GM12875 (cell line): ENCODE data around the gene PAGR1.
"Not testable (repeated sequence)": the region's sequence is repeated elsewhere in the genome, so short reads cannot be mapped to it uniquely, and the experiment has no call there.

Experiments used
- H3K4me3 ChIP-seq: one replicate; pipeline ENCODE4 v1.5.1; 2011; ENCODE audit warnings: low read depth, low read length, control low read depth
- CTCF ChIP-seq: IDR thresholded peaks from 2 replicates; pipeline ENCODE4 v1.5.1; 2011; ENCODE audit warnings: low read depth, mild to moderate bottlenecking, control low read depth, inconsistent platforms, low read length, moderate library complexity, borderline replicate concordance; ENCODE audit not compliant: insufficient read depth

The PAGR1 gene

GRCh38 chr16:29775742-29776408 lies 40.1 kb upstream of the PAGR1 start:
- no peak overlapping the region for H3K4me3 ChIP-seq
- no peak for TF ChIP-seq CTCF

- no peak for TF ChIP-seq CTCF
- no peak within 1 kb of the TSS for H3K4me3 ChIP-seq
Observed at GRCh38 chr16:29777576-29778350, 38.2 kb upstream of the PAGR1 start, which contains the start of gene ZG16. TSS of gene ZG16 (plus strand) at chr16:29778256. CDS start at chr16:29779267, 1,011 bp downstream.

- no peak overlapping the region for H3K4me3 ChIP-seq
- TF ChIP-seq CTCF: no peak
Observed at GRCh38 chr16:29779474-29779873, 36.5 kb upstream of the PAGR1 start.

- H3K4me3 ChIP-seq: not testable (repeated sequence)
Observed at GRCh38 chr16:29783094-29783953, 32.6 kb upstream of the PAGR1 start.

GRCh38 chr16:29784157-29784556 lies 31.8 kb upstream of the PAGR1 start:
- H3K4me3 ChIP-seq: no peak overlapping the region
- no peak for TF ChIP-seq CTCF

- H3K4me3 ChIP-seq: no peak overlapping the region
- TF ChIP-seq CTCF: peak; percentile 97
Observed at GRCh38 chr16:29784901-29785500, 31.0 kb upstream of the PAGR1 start.

- H3K4me3 ChIP-seq: not testable (repeated sequence)
Observed at GRCh38 chr16:29787155-29787554, 28.8 kb upstream of the PAGR1 start.
